WERI-Rb-1 (cell line): Measurements from ENCODE around the gene ERMP1.

ENCODE experiments used
- DNase-seq: peaks from one replicate; pipeline ENCODE4 v3.0.0-alpha.2; 2020
- H3K27ac ChIP-seq: fragments of 250-450 bp; sonication (Bioruptor Pico); 2 replicates; pipeline ENCODE4 v1.5.1; 2020; ENCODE audit warnings: mild to moderate bottlenecking, moderate library complexity
- H3K27me3 ChIP-seq: fragments of 250-450 bp; sonication (Bioruptor Pico); 2 replicates; pipeline ENCODE4 v1.5.1; 2021; ENCODE audit warnings: mild to moderate bottlenecking, low read depth, moderate library complexity; ENCODE audit not compliant: insufficient read depth, severe bottlenecking
- H3K36me3 ChIP-seq: fragments of 250-450 bp; sonication (Bioruptor Pico); 2 replicates; pipeline ENCODE4 v1.5.1; 2020; ENCODE audit warnings: mild to moderate bottlenecking, moderate library complexity
- H3K4me3 ChIP-seq: 2 replicates; pipeline ENCODE4 v1.5.1; 2011; ENCODE audit warnings: low read depth, mild to moderate bottlenecking, control low read depth, low read length
- H3K9me3 ChIP-seq: fragments of 250-450 bp; sonication (Bioruptor Pico); 2 replicates; pipeline ENCODE4 v1.5.1; 2021; ENCODE audit warnings: mild to moderate bottlenecking, moderate library complexity; ENCODE audit not compliant: severe bottlenecking
- TF ChIP-seq, protein P1 (sequence below): IDR thresholded peaks from 2 replicates; pipeline ENCODE4 v1.5.1; 2011; ENCODE audit warnings: low read depth, mild to moderate bottlenecking, control low read depth, inconsistent platforms, low read length

ERMP1 gene

DNA sequence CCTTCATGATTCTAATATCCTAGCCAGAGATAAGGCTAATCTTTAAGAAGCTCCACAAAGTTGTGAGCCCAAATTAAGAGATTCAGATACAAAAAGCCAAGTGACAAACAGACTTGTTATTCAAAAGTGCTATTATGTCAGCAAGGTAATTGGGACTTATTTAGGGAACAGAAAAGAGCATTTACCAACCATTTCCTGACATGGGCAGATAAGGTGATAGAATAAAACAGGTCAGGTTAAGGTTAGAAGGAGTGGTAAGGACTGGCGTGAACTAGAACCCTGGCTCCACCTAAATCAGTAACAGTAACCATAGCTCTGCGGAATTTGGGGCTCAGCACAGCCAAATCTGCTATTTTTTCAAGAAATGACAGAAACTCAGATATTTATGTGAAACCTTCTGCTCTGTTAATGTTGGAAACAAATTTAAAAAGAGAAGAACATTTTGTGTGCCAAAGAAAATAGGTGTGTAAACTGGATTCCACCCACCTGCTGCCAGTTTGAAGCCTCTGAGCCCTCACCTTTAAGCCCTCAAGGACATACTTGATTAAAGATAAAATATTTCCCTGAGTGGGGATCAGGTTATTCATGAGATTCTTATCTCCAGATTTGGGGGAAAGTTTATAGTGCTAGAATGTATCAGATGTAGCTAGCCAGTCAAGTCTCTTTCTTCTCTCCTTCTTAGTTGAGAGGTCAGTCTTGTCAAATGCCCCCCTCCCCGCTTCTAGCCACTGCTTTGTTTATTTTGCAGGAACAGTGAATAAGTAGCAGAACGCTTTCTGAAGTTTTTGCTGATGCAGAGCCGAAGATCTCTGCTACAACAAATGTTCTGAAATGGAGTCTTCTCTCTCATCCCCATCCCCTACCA is 10.2 kb upstream of the ERMP1 start:
- DNase-seq = no peak
- no peak overlapping the region for H3K27ac ChIP-seq

DNA sequence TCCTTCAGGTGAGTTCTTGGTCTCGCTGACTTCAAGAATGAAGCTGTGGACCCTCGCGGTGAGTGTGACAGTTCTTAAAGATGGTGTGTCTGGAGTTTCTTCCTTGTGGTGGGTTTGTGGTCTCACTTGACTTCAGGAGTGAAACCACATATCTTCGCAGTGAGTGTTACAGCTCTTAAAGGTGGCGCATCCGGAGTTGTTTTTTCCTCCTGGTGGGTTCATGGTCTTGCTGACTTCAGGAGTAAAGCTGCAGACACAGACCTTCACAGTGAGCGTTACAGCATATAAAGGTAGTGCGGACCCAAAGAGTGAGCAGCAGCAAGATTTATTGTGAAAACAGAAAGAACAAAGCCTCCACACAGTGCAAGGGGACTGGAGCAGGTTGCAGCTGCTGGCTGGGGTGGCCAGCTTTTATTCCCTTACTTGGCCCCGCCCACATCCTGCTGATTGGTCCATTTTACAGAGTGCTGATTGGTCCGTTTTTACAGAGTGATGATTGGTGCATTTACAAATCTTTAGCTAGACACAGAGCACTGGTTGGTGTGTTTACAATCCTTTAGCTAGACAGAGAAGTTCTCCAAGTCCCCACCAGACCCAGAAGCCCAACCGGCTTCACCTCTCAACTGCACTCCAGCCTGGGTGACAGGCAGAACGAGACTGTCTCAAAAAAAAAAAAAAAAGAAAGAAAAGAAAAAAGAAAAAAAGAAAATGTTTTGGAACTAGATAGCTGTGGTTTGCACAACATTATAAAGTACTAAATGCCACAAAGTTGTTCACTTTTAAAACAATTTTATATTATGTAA is 9.1 kb upstream of the ERMP1 start:
- no peak for DNase-seq
- H3K27ac ChIP-seq = no peak overlapping the region
- TF ChIP-seq, protein P1, sequence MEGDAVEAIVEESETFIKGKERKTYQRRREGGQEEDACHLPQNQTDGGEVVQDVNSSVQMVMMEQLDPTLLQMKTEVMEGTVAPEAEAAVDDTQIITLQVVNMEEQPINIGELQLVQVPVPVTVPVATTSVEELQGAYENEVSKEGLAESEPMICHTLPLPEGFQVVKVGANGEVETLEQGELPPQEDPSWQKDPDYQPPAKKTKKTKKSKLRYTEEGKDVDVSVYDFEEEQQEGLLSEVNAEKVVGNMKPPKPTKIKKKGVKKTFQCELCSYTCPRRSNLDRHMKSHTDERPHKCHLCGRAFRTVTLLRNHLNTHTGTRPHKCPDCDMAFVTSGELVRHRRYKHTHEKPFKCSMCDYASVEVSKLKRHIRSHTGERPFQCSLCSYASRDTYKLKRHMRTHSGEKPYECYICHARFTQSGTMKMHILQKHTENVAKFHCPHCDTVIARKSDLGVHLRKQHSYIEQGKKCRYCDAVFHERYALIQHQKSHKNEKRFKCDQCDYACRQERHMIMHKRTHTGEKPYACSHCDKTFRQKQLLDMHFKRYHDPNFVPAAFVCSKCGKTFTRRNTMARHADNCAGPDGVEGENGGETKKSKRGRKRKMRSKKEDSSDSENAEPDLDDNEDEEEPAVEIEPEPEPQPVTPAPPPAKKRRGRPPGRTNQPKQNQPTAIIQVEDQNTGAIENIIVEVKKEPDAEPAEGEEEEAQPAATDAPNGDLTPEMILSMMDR = no peak
- H3K9me3 ChIP-seq = no peaks in the 10 kb centered on the region
- no peak overlapping the region for H3K4me3 ChIP-seq
- no peaks in the 10 kb centered on the region for H3K27me3 ChIP-seq
- no peaks in the 10 kb centered on the region for H3K36me3 ChIP-seq

More for the DNA sequence above, 10.2 kb upstream of the ERMP1 start:
- Histone ChIP-seq H3K4me3 (no peak overlapping the region), H3K9me3 (no peaks in the 10 kb centered on the region), H3K27me3 (no peaks in the 10 kb centered on the region), H3K36me3 (no peaks in the 10 kb centered on the region)
- TF ChIP-seq, protein P1 = no peak

DNA sequence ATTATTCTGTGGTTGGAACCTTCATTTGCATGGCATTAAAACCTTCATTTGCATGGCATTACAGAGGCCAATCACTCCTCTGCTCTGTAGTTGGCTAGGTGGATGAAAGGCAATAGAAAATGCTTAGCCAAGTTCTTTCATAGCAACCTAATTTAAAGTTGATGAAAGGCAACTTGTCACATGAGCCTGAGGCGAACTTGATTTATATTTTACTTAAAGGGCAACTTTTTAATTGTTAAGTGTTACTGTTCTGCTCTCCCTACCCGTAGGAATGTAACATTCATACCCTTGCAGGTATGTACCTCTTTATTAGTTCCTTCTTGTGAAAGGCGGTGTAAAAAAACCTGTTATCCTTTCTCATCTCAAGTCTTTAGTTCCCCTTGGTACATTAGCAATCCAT is 7.9 kb upstream of the ERMP1 start:
- no peaks in the 10 kb centered on the region for H3K36me3 ChIP-seq
- TF ChIP-seq, protein P1 = no peak
- DNase-seq = no peak
- H3K4me3 ChIP-seq = no peak overlapping the region
- H3K27ac ChIP-seq = no peak overlapping the region
- H3K9me3 ChIP-seq = no peaks in the 10 kb centered on the region
- no peaks in the 10 kb centered on the region for H3K27me3 ChIP-seq

DNA sequence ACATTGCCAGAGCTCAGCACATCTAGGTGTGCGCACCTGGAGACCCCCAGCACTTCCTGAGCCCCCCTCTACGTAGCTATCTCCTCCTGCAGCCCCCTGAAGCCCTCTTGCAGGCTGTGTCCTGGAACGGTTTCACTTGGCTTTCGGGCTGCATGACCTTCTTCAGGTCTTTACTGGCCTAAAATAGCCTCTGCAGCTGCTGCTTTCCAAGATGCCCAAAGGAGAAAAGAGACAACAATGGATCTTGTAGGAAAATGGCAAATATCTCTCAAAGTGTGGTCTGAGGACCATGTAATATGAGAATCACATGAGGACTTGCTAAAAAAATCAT is 6.6 kb upstream of the ERMP1 start:
- H3K4me3 ChIP-seq = no peak overlapping the region
- no peaks in the 10 kb centered on the region for H3K9me3 ChIP-seq
- no peaks in the 10 kb centered on the region for H3K27me3 ChIP-seq
- TF ChIP-seq, protein P1 = no peak
- no peak for DNase-seq
- H3K36me3 ChIP-seq = no peaks in the 10 kb centered on the region
- H3K27ac ChIP-seq = no peak overlapping the region

DNA sequence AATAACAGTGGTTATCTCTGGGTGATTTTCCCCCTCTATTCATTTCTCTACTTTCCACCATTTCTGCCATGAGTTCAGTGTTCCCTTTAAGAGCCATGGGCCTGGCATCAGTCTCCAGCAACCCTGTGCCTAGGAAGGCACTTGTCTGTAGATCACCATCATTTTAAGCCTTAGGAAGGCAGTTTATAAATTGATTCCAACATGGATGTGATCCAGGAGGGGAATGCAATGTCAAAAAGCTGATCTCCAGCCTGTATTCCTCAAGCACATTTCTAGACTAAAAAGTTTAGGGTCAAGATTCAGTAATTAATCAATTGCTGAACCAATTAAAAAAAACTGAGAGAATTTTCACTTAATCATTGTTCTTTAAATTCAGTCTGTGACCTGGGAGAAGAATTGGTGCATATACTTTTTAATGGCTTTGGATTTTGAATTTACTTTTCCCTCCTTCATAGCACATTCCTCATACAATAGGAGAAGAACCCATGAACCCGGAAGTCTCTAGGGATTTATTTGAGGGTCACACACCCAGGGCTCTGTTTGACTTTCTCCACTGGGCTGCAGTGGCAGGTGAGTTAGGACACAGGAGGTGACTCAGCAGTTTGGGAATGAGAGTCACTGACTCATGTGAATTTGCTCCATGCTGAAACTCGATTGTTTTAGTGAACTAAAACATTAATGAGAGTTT is 6.1 kb upstream of the ERMP1 start:
- no peaks in the 10 kb centered on the region for H3K36me3 ChIP-seq
- H3K9me3 ChIP-seq = peaks cover 3% of the 10 kb centered on the region
- no peaks in the 10 kb centered on the region for H3K27me3 ChIP-seq
- no peak overlapping the region for H3K27ac ChIP-seq
- TF ChIP-seq, protein P1 = no peak
- DNase-seq = no peak
- no peak overlapping the region for H3K4me3 ChIP-seq
